ENCODE data around the gene FOXQ1. TPM values are rescaled to one million over a fixed set of nuclear protein-coding genes. Genes with fewer than 3 reads are reported as not detected.

The FOXQ1 gene
- total and polyA plus RNA-seq, 2 of the 13 experiments (the other 11 are each of a cell fraction or from before 2014, with no cell fraction given), result 35.2 to 39.8 TPM

- peak; percentile 50; the same call in 1 of the 2 replicates for TF ChIP-seq UBTF (CRISPR knock-in tag; IDR thresholded peaks at IDR 0.05)
- peak; percentile 56 for TF ChIP-seq TFAP4 (IDR thresholded peaks at IDR 0.05; ENCODE audit: borderline replicate concordance, low read depth)
- 0 out of 2 replicates have a peak, but pooled peaks have one; percentile 37 for TF ChIP-seq ZNF329 (CRISPR knock-in tag; IDR thresholded peaks at IDR 0.05; ENCODE audit: low read depth)
- peak; percentile 24; the same call in 1 of the 2 replicates for TF ChIP-seq ZNF652 (CRISPR knock-in tag; IDR thresholded peaks at IDR 0.05; ENCODE audit: borderline replicate concordance, low read depth)
- TF ChIP-seq ZNF292 (CRISPR knock-in tag; IDR thresholded peaks at IDR 0.05; ENCODE audit: borderline replicate concordance, low read depth), result peak; percentile 68; the same call in 1 of the 2 replicates
- no peak for TF ChIP-seq PTBP1 (IDR thresholded peaks at IDR 0.05; ENCODE audit: low read depth, low read length, poor library complexity, severe bottlenecking)
- TF ChIP-seq ZBTB7B (CRISPR knock-in tag; IDR thresholded peaks at IDR 0.05), result peak; percentile 72; the same call in 1 of the 2 replicates
- no peak for TF ChIP-seq RARG (CRISPR knock-in tag; IDR thresholded peaks at IDR 0.05; ENCODE audit: low read depth)
- no peak for TF ChIP-seq HOXD1 (CRISPR knock-in tag; IDR thresholded peaks at IDR 0.05)
- no peak for TF ChIP-seq KLF12 (CRISPR knock-in tag; IDR thresholded peaks at IDR 0.05; ENCODE audit: borderline replicate concordance)
- TF ChIP-seq ZNF383 (CRISPR knock-in tag; IDR thresholded peaks at IDR 0.05; ENCODE audit: borderline replicate concordance), result no peak
- TF ChIP-seq PHF21A (CRISPR knock-in tag; IDR thresholded peaks at IDR 0.05), result peak; percentile 97
- TF ChIP-seq REPIN1 (CRISPR knock-in tag; IDR thresholded peaks at IDR 0.05; ENCODE audit: borderline replicate concordance, low read depth), result no peak; the same call in 1 of the 2 replicates
- TF ChIP-seq, protein P1, sequence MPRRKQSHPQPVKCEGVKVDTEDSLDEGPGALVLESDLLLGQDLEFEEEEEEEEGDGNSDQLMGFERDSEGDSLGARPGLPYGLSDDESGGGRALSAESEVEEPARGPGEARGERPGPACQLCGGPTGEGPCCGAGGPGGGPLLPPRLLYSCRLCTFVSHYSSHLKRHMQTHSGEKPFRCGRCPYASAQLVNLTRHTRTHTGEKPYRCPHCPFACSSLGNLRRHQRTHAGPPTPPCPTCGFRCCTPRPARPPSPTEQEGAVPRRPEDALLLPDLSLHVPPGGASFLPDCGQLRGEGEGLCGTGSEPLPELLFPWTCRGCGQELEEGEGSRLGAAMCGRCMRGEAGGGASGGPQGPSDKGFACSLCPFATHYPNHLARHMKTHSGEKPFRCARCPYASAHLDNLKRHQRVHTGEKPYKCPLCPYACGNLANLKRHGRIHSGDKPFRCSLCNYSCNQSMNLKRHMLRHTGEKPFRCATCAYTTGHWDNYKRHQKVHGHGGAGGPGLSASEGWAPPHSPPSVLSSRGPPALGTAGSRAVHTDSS (CRISPR knock-in tag; conservative IDR thresholded peaks at IDR 0.05), result no peak
- TF ChIP-seq MIXL1 (CRISPR knock-in tag; IDR thresholded peaks at IDR 0.05), result peak; percentile 70; the same call in 1 of the 2 replicates
- TF ChIP-seq, protein P2, sequence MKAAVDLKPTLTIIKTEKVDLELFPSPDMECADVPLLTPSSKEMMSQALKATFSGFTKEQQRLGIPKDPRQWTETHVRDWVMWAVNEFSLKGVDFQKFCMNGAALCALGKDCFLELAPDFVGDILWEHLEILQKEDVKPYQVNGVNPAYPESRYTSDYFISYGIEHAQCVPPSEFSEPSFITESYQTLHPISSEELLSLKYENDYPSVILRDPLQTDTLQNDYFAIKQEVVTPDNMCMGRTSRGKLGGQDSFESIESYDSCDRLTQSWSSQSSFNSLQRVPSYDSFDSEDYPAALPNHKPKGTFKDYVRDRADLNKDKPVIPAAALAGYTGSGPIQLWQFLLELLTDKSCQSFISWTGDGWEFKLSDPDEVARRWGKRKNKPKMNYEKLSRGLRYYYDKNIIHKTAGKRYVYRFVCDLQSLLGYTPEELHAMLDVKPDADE (CRISPR knock-in tag; IDR thresholded peaks at IDR 0.05), result no peak
- TF ChIP-seq, protein P3, sequence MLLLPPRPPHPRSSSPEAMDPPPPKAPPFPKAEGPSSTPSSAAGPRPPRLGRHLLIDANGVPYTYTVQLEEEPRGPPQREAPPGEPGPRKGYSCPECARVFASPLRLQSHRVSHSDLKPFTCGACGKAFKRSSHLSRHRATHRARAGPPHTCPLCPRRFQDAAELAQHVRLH (CRISPR knock-in tag; IDR thresholded peaks at IDR 0.05; ENCODE audit: borderline replicate concordance, low read depth), result peak; percentile 69; the same call in 1 of the 2 replicates
- TF ChIP-seq MXD4 (CRISPR knock-in tag; IDR thresholded peaks at IDR 0.05), result peak; percentile 66; the same call in 1 of the 2 replicates
- TF ChIP-seq KDM3A (CRISPR knock-in tag; IDR thresholded peaks at IDR 0.05; ENCODE audit: low read depth), result peak; percentile 70; the same call in 1 of the 2 replicates
- TF ChIP-seq ISL2 (CRISPR knock-in tag; IDR thresholded peaks at IDR 0.05), result peak; percentile 70; the same call in 1 of the 2 replicates
- TF ChIP-seq RARA (CRISPR knock-in tag; IDR thresholded peaks at IDR 0.05), result peak; percentile 87
- TF ChIP-seq NCOA2 (CRISPR knock-in tag; IDR thresholded peaks at IDR 0.05), result peak; percentile 73
- no peak for TF ChIP-seq TFDP1 (CRISPR knock-in tag; IDR thresholded peaks at IDR 0.05; ENCODE audit: borderline replicate concordance)
- TF ChIP-seq PITX1 (CRISPR knock-in tag; IDR thresholded peaks at IDR 0.05), result peak; percentile 60
Measured at GRCh38 chr6:1322696-1323219, 10.9 kb downstream of the FOXQ1 start (continued).
